Panc1 (cell line): ENCODE results near the gene LRIT1. TPM values are rescaled to one million over a fixed set of nuclear protein-coding genes. Genes with fewer than 3 reads are reported as not detected.

ENCODE experiments used
- ATAC-seq: fragments of 200-7000 bp; cut with Tn5 transposase; 2 replicates; pipeline ENCODE4 v1.9.1; 2020; ENCODE audit warnings: mild to moderate bottlenecking, moderate library complexity
- BruUV-seq: library from RNA; stranded (reverse); fragments of 400-500 nt; replicated peaks from 2 replicates; lab custom pipeline; 2021; lab: Mats Ljungman, UMichigan
- CTCF ChIA-PET: fragments of 300-600 bp; sonication (Branson Sonifier 250); formaldehyde crosslinking; loops from one replicate; lab custom pipeline; 2022; ENCODE audit warnings: antibody characterized with exemption; lab: Charles Lee
- POLR2A ChIA-PET: fragments of 300-600 bp; sonication (Branson Sonifier 250); formaldehyde crosslinking; loops from one replicate; lab custom pipeline; 2022; ENCODE audit warnings: antibody characterized with exemption; lab: Charles Lee
- DNase-seq: peaks from one replicate; pipeline ENCODE4 v3.0.0-alpha.2; 2010; ENCODE audit warnings: low read depth, low spot score
- H3K27ac ChIP-seq: 2 replicates; pipeline ENCODE4 v1.5.1; 2011; ENCODE audit warnings: mild to moderate bottlenecking, low read length, inconsistent platforms
- H3K27me3 ChIP-seq: fragments of 200-500 bp; sonication (Bioruptor generic); 2 replicates; pipeline ENCODE4 v1.6.0; 2014; ENCODE audit warnings: low read length, inconsistent platforms; ENCODE audit not compliant: control insufficient read depth, insufficient read depth
- H3K36me3 ChIP-seq: fragments of 200-500 bp; sonication (Bioruptor generic); 2 replicates; pipeline ENCODE4 v1.5.1; 2014; ENCODE audit warnings: inconsistent platforms, mild to moderate bottlenecking, low read length, moderate library complexity; ENCODE audit not compliant: control insufficient read depth, insufficient read depth
- H3K4me1 ChIP-seq: 2 replicates; pipeline ENCODE4 v1.5.1; 2011; ENCODE audit warnings: inconsistent platforms, mild to moderate bottlenecking, low read length, moderate library complexity; ENCODE audit not compliant: control insufficient read depth, insufficient read depth
- H3K4me3 ChIP-seq, 2 experiments: 2 replicates each; pipeline ENCODE4 v1.5.1; 2011 to 2012; ENCODE audit warnings: low read depth in 2 of 2, low read length in 2 of 2, mild to moderate bottlenecking in 2 of 2, inconsistent platforms in 1 of 2, moderate library complexity in 1 of 2
- H3K9me3 ChIP-seq: fragments of 200-500 bp; sonication (Bioruptor generic); 2 replicates; pipeline ENCODE4 v1.5.1; 2014; ENCODE audit warnings: low read depth, mild to moderate bottlenecking, inconsistent platforms, low read length, moderate library complexity; ENCODE audit not compliant: control insufficient read depth, insufficient read depth
- CTCF ChIP-seq: fragments of 450-650 bp; IDR thresholded peaks from 2 replicates; pipeline ENCODE4 v1.5.1; 2017; ENCODE audit warnings: mild to moderate bottlenecking
- POLR2AphosphoS5 ChIP-seq: IDR thresholded peaks from 2 replicates; pipeline ENCODE4 v1.6.1; 2012; ENCODE audit warnings: mild to moderate bottlenecking, low read depth, low read length, moderate library complexity
- REST ChIP-seq, 2 experiments: IDR thresholded peaks; 2 replicates each; pipeline ENCODE4 v1.6.1; 2011 to 2012; ENCODE audit warnings: low read depth in 2 of 2, control low read depth in 1 of 2, low read length in 1 of 2, mild to moderate bottlenecking in 1 of 2, moderate library complexity in 1 of 2; ENCODE audit not compliant: insufficient read depth in 1 of 2
- SIN3A ChIP-seq: IDR thresholded peaks from 2 replicates; pipeline ENCODE4 v1.6.1; 2012; ENCODE audit warnings: low read depth, mild to moderate bottlenecking, low read length, moderate library complexity, borderline replicate concordance; ENCODE audit not compliant: insufficient read depth
- TCF7L2 ChIP-seq: IDR thresholded peaks from 2 replicates; pipeline ENCODE4 v1.6.1; 2011; ENCODE audit warnings: mild to moderate bottlenecking, low read depth, low read length, inconsistent platforms
- in situ Hi-C: cut with HindIII; loops from 2 replicates; pipeline ENCODE4 v1.10.0; 2016; ENCODE audit warnings: low sequenced_read_pairs, low pct_unique_long_range_greater_than_20kb
- intact Hi-C: fragments of 100-400 bp; cut with micrococcal nuclease; formaldehyde crosslinking; loops from one replicate; pipeline ENCODE4 v1.10.0; 2022; ENCODE audit not compliant: unreplicated experiment
- total RNA-seq: library from RNA; stranded (reverse); gene quantifications from one replicate; pipeline ENCODE4 v1.2.1, GENCODE V29; 2021; ENCODE audit not compliant: unreplicated experiment

Gene LRIT1
- total RNA-seq, 1 experiment from 2014 or later: not detected

- no peak for TF ChIP-seq CTCF
- no peak for TF ChIP-seq TCF7L2
- no peak for TF ChIP-seq REST (IDR thresholded peaks at IDR 0.05; ENCODE audit: insufficient read depth in 1 of 2, low read depth in 2 of 2, low read length in 1 of 2)
- TF ChIP-seq SIN3A: no peak
- TF ChIP-seq POLR2AphosphoS5: no peak
- peaks cover 25% of the 10 kb centered on the region for H3K27me3 ChIP-seq
- DNase-seq (no peak), ATAC-seq (no peak)
- CTCF ChIA-PET: no interaction called here
- peaks cover 9% of the 10 kb centered on the region for H3K4me1 ChIP-seq
- H3K36me3 ChIP-seq: no peaks in the 10 kb centered on the region
- POLR2A ChIA-PET: no interaction called here
- H3K27ac ChIP-seq: no peak overlapping the region
- intact Hi-C loops (no loop called here), in situ Hi-C loops (no loop called here)
- no TSS peak for BruUV-seq
- H3K4me3 ChIP-seq: no peak overlapping the region
- no peaks in the 10 kb centered on the region for H3K9me3 ChIP-seq
These were observed 50.2 kb downstream of the LRIT1 start for GRCh38 chr10:84191106-84191505.

- intact Hi-C loops (no loop called here), in situ Hi-C loops (no loop called here)
- DNase-seq: no peak
- H3K4me1 ChIP-seq: peaks cover 5% of the 10 kb centered on the region
- H3K4me3 ChIP-seq: no peak overlapping the region
- TF ChIP-seq POLR2AphosphoS5 (no peak), CTCF (no peak), TCF7L2 (no peak), REST (IDR thresholded peaks at IDR 0.05; ENCODE audit: insufficient read depth in 1 of 2, low read depth in 2 of 2, low read length in 1 of 2) (no peak), SIN3A (no peak)
- POLR2A ChIA-PET: no interaction called here
- H3K9me3 ChIP-seq: no peaks in the 10 kb centered on the region
- CTCF ChIA-PET: interaction anchor here (0.6 kb wide), 1 partner anchor 13 kb away, joined by 3 read pairs; no protein-coding TSS in a partner anchor
- no peak for ATAC-seq
- H3K27ac ChIP-seq: no peak overlapping the region
- peaks cover 20% of the 10 kb centered on the region; the same call in 1 of the 2 replicates for H3K27me3 ChIP-seq
- no TSS peak for BruUV-seq
- H3K36me3 ChIP-seq: no peaks in the 10 kb centered on the region
These were observed 50.7 kb downstream of the LRIT1 start for GRCh38 chr10:84190621-84191020.
